Vagina (tissue), 2 donors: ENCODE data around the gene PPFIBP2.

Experiments used
- POLR2A ChIP-seq, 2 donors: fragments of 450-650 bp; IDR thresholded peaks; one replicate each; pipeline ENCODE4 v1.6.1; 2017; ENCODE audit warnings: antibody characterized with exemption in 2 of 2, mild to moderate bottlenecking in 2 of 2, moderate library complexity in 2 of 2
- POLR2AphosphoS5 ChIP-seq, 2 donors: sonication (generic); formaldehyde crosslinking; IDR thresholded peaks; one replicate each; pipeline ENCODE4 v1.9.0; 2017; ENCODE audit warnings: antibody characterized with exemption in 2 of 2, mild to moderate bottlenecking in 2 of 2, low read depth in 1 of 2; ENCODE audit not compliant: insufficient read depth in 1 of 2
- TF ChIP-seq, protein P1 (sequence below), 3 experiments: fragments of 450-650 bp in 2 of 3; fragments of 200-600 bp in 1 of 3; sonication (generic) in 1 of 3; IDR thresholded peaks; one replicate each; pipeline ENCODE4 v1.5.1; 2017 to 2019; ENCODE audit warnings: antibody characterized with exemption in 3 of 3, mild to moderate bottlenecking in 2 of 3, moderate library complexity in 2 of 3

DNA sequence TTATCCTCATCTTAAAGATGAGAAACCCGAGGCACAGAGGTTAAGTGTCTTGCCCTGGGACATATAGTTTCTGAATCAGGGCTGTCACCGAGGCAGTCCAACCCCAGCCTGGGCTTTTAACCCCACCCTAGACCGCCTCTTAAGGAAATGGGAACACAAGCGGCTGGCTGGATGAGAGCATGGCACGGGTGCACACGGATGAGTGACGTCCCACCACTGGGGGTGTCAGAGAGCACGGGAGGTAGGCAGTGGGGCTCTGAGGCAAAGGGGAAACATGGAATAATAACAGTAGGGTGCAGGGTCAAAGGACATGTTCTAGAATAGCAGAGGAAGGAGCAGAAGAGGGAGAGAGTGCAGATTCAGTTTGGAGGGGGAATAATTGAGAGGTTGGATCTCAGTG lies 22.3 kb downstream of the PPFIBP2 start:
- TF ChIP-seq, protein P1, sequence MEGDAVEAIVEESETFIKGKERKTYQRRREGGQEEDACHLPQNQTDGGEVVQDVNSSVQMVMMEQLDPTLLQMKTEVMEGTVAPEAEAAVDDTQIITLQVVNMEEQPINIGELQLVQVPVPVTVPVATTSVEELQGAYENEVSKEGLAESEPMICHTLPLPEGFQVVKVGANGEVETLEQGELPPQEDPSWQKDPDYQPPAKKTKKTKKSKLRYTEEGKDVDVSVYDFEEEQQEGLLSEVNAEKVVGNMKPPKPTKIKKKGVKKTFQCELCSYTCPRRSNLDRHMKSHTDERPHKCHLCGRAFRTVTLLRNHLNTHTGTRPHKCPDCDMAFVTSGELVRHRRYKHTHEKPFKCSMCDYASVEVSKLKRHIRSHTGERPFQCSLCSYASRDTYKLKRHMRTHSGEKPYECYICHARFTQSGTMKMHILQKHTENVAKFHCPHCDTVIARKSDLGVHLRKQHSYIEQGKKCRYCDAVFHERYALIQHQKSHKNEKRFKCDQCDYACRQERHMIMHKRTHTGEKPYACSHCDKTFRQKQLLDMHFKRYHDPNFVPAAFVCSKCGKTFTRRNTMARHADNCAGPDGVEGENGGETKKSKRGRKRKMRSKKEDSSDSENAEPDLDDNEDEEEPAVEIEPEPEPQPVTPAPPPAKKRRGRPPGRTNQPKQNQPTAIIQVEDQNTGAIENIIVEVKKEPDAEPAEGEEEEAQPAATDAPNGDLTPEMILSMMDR (IDR thresholded peaks at IDR 0.05): no peak
- TF ChIP-seq POLR2AphosphoS5 (IDR thresholded peaks at IDR 0.05; ENCODE audit: insufficient read depth in 1 of 2, low read depth in 1 of 2) (no peak), POLR2A (IDR thresholded peaks at IDR 0.05) (no peak)
